ENCODE measurements around the gene ANKRD50.

Gene ANKRD50

DNA sequence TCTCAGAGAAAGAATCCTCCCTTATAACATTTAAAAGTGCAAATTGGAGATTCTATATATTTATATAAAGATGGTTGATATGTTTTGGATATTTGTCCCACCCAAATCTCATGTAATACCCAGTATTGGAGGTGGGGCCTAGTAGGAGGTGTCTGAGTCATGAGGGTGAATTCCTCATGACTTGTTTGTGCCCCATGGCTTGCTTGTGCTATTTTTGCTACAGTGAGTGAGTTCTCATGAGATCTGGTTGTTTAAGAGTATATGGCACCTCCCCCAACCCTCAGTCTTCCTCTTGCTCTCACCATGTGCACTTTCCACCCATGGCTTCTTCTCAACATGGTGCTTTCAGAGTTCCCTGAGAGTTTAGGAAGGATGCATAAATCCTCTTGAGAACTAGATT is 9.5 kb upstream of the ANKRD50 start:
- no peak overlapping the region for H3K27ac Mint-ChIP-seq
- H3K36me3 Mint-ChIP-seq (ENCODE audit: low read depth), result no peaks in the 10 kb centered on the region
- no peaks in the 10 kb centered on the region for H3K4me1 Mint-ChIP-seq (ENCODE audit: low read depth)
- DNase-seq (ENCODE audit: low spot score), result no peak
- H3K4me3 Mint-ChIP-seq, result no peak overlapping the region
- no peaks in the 10 kb centered on the region for H3K9me3 Mint-ChIP-seq
- H3K27me3 Mint-ChIP-seq (ENCODE audit: low read depth), result peaks cover 2% of the 10 kb centered on the region

DNA sequence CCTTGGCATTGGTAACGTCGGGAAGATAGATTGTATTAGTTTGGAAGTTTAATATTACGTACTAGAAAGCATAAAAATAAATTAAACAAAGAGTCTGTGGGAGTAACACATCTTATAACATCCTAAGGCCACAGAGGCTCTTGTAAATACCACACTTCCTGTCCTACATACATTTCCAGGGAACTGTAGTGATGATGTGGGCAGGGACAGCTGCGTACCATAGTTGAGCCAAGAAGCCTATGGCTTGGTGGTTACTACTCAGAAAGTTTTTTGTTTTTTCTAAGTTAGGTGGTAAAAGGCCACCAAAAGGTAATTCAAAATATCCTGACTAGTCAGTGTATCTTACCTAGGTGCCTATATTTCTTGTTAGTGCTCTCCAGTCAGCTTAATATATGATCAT is 4.6 kb upstream of the ANKRD50 start:
- Mint-ChIP-seq H3K4me3 (no peak overlapping the region), H3K27ac (no peak overlapping the region), H3K27me3 (ENCODE audit: low read depth) (peaks cover 10% of the 10 kb centered on the region), H3K9me3 (no peaks in the 10 kb centered on the region), H3K4me1 (ENCODE audit: low read depth) (peaks cover 6% of the 10 kb centered on the region), H3K36me3 (ENCODE audit: low read depth) (no peaks in the 10 kb centered on the region)
- DNase-seq (ENCODE audit: low spot score), result no peak

DNA sequence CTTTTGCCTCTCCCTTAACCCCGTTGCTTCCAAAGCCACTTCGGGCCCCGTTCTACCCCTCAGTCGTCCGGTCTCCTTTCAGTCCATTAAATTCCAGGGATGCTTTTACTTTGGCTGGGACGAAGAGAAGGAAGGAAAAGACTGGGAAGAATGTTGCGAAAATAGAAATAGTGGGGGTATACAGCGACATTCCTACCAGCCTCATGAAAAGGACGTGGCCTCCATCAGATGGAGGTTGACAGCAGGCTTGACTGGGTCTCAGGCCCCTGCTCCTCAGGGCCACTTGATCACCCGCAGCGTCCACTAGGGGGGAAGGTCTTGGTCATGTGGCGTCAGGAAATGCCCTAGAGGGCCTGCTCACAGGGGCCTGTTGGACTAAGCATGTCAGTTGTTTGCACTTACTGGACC is 657 bp upstream of the ANKRD50 start:
- H3K36me3 Mint-ChIP-seq (ENCODE audit: low read depth), result no peaks in the 10 kb centered on the region
- no peaks in the 10 kb centered on the region for H3K9me3 Mint-ChIP-seq
- H3K27ac Mint-ChIP-seq, result peak overlapping the region; percentile 12
- DNase-seq (ENCODE audit: low spot score), result peak; percentile 6
- peaks cover 12% of the 10 kb centered on the region for H3K27me3 Mint-ChIP-seq (ENCODE audit: low read depth)
- H3K4me3 Mint-ChIP-seq, result peak overlapping the region; percentile 86
- peaks cover 6% of the 10 kb centered on the region for H3K4me1 Mint-ChIP-seq (ENCODE audit: low read depth)

DNA sequence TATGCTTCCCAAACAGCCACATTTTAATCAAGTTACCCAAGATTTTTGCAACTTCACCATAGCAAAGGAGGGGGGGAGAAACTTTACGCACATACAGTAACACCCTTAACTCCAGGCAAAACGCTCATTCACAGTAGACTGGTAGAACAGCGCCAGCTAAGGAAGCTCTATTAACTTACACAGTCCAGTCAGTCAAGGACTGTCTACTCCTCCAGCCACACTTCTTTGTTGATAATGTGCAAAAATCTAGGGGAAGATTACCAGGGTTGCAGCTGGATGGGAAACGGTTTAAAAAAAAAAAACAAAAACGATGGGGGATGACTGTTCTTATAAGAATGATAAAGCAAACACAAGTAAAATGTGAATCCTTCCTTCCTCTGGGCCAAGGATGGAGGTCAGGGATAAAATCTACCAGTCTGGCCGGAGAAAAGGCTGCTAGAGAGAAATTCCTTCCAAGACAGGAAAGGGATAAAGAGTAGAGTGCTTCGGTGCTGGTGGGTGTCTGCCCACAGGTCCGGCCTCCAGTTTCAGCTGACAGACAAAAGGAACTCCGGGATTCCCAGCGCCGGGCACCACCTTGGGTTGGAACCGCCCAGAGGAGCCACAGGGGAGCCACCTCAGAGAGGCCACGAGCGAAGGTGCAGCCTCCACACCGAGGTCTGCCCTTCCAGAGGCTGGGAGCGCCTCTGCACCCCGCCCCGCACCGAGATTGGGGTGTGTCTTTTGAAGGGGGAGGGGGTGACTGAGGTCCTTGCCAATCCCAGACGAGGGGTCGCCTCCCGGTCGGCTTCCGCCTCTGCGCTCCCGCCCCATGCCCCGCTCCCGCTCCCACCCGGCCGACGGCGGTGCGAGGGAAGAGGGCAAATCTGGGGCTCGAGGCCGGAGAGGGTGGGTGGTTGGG is 811 bp downstream of the ANKRD50 start:
- Mint-ChIP-seq H3K27me3 (ENCODE audit: low read depth) (peaks cover 14% of the 10 kb centered on the region), H3K4me3 (no peak overlapping the region), H3K27ac (no peak overlapping the region), H3K36me3 (ENCODE audit: low read depth) (no peaks in the 10 kb centered on the region), H3K9me3 (no peaks in the 10 kb centered on the region), H3K4me1 (ENCODE audit: low read depth) (peaks cover 5% of the 10 kb centered on the region)
- peak; percentile 5 for DNase-seq (ENCODE audit: low spot score)

DNA sequence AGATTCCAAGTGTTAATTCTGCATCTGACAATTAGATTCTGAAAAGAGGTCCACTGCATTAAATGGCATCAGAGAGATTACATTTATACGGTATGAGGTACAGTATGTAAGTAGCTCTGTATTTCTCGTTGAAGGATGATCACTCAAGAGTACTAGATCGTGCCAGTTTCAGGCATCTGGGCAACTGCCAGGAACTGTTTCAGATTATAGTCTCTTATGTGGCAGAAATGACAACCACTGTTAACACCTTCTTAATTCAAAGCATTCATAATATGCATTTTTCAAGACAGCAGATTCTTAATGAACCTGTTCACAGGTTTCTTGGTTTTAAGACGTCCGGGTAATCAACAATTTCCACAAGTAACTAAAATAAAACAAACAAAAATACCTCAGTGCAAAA is 1.6 kb downstream of the ANKRD50 start:
- peaks cover 14% of the 10 kb centered on the region for H3K27me3 Mint-ChIP-seq (ENCODE audit: low read depth)
- no peak overlapping the region for H3K27ac Mint-ChIP-seq
- peaks cover 5% of the 10 kb centered on the region for H3K4me1 Mint-ChIP-seq (ENCODE audit: low read depth)
- DNase-seq (ENCODE audit: low spot score), result no peak
- no peaks in the 10 kb centered on the region for H3K9me3 Mint-ChIP-seq
- no peaks in the 10 kb centered on the region for H3K36me3 Mint-ChIP-seq (ENCODE audit: low read depth)
- no peak overlapping the region for H3K4me3 Mint-ChIP-seq

DNA sequence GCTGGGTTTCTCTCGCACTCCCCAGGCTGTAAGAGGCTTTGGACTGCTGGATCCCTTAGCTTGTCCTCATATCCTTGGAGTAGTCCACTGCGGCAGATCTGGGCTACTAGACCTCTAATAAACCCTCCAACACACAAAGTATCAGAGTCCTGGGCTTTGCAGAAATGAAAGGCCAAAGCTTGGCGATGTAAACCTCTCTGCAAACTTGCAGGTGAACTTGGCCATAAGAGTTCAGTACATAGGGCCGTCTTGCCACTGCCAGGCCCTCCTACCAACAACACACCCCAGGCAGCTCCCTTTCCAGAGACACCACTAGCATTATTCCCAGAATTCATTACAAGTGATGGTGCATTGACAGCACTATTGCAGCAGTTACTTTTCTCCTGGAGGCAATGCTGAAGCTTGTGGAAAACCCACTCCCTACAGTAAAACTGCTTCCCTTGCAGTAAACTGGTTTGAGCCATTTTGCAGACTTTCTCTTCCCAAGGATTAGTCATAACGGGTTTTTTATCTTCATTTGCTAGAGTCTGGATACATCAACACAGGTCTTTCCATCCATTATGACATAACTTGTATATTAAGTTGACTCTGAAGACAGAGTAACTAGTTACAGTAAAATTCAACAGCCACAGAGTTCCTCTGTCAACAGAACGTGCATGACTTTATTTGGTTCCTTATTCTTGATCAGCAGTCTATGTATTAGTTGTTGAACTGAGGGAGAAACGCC is 2.4 kb downstream of the ANKRD50 start:
- Mint-ChIP-seq H3K4me3 (no peak overlapping the region), H3K27me3 (ENCODE audit: low read depth) (peaks cover 14% of the 10 kb centered on the region), H3K27ac (no peak overlapping the region), H3K4me1 (ENCODE audit: low read depth) (peaks cover 5% of the 10 kb centered on the region), H3K36me3 (ENCODE audit: low read depth) (no peaks in the 10 kb centered on the region), H3K9me3 (no peaks in the 10 kb centered on the region)
- DNase-seq (ENCODE audit: low spot score), result no peak

DNA sequence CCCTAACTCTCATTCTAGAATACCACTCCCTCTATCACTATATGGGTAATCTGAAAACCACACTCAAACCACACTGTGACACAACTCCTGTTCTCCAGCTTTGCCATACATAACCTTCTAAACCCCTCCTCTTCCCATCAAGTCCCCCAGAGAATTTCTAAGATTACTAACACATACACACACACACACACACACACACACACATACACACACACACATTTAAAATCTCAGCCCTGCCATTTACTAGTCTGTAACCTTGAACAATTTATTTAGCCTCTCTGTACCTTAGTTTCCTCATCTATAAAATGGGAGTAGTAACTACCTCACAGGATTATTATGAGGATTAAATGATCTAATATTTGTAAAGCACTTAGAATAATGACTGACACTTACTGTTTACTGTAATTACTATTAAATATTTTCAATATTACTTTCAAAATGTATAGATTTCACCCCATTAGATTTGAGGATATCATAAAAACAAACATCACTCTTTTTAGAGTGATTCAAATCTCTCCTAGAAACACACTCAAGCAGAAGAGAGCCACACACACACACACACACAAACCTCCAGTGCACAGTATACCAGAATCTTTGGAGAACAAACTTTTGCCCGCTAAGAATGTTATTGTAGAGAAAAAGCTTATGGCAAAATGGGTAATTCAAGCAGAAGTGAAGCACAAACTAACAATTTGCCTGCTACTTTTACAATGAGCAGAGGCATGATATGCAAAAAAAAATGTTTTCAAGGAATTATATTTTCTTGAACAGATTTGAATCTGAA is 3.8 kb downstream of the ANKRD50 start:
- Mint-ChIP-seq H3K27me3 (ENCODE audit: low read depth) (peaks cover 14% of the 10 kb centered on the region), H3K4me1 (ENCODE audit: low read depth) (peaks cover 5% of the 10 kb centered on the region), H3K9me3 (no peaks in the 10 kb centered on the region), H3K4me3 (no peak overlapping the region), H3K27ac (no peak overlapping the region), H3K36me3 (ENCODE audit: low read depth) (no peaks in the 10 kb centered on the region)
- no peak for DNase-seq (ENCODE audit: low spot score)

DNA sequence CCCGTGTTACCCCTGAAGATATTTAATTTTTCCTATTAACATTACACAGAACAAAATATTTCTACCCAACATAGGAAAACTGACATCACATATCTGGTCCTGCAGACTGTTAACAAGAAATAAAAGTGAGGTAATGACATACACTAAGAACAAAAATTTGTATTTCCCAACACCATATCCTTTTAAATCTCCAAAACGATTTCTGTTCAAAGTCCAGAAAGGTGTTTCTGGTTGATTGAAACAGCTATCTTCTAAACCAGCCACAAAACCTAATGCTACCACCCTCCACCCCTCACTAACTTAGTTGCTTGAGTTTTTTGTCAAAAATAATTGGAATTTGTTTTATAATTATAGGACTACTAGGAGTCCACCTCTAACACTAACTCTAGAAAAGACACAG is 7.1 kb downstream of the ANKRD50 start:
- Mint-ChIP-seq H3K9me3 (no peaks in the 10 kb centered on the region), H3K4me3 (no peak overlapping the region), H3K4me1 (ENCODE audit: low read depth) (no peaks in the 10 kb centered on the region), H3K27ac (no peak overlapping the region), H3K36me3 (ENCODE audit: low read depth) (no peaks in the 10 kb centered on the region), H3K27me3 (ENCODE audit: low read depth) (peaks cover 10% of the 10 kb centered on the region)
- DNase-seq (ENCODE audit: low spot score), result no peak

DNA sequence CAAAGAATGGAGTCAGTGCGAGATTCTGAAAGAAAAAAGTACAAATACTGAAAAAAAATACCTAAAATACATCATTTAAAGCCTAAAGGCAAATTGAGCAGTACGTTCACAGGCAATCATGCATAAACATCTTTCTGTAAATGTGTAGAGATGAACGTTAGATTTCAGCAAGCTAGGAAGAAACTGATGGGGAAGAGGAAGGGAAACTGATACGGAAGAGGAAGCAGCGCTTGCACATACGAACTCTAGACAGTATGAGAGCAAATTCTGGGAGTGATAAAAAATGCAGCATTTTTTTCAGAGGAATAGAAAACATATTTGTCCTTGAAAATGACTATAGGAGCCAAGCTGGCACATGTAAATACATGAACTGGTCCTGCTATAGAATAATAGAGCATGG is 9.4 kb downstream of the ANKRD50 start:
- H3K4me1 Mint-ChIP-seq (ENCODE audit: low read depth), result no peaks in the 10 kb centered on the region
- H3K9me3 Mint-ChIP-seq, result no peaks in the 10 kb centered on the region
- no peaks in the 10 kb centered on the region for H3K36me3 Mint-ChIP-seq (ENCODE audit: low read depth)
- H3K27me3 Mint-ChIP-seq (ENCODE audit: low read depth), result peaks cover 7% of the 10 kb centered on the region
- no peak overlapping the region for H3K4me3 Mint-ChIP-seq
- H3K27ac Mint-ChIP-seq, result no peak overlapping the region
- DNase-seq (ENCODE audit: low spot score), result no peak

DNA sequence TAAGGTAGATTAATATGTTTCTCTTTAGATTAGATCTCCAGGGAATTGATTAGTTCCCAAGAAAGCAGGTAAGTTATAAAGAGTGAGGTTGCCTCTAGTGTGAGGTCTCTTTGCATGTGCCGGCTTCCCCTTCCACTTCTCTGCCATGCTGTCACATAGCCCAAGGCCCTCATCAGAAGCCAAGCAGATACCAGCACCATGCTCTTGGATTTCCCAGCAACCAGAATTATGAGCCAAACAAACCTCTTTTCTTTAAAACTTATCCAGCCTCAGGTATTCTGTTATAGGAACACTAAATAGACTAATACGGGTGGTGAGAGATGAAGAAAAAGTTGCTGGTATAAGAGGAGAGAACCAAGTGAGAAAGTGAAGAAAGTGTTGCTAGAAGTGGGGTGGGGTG is 15.1 kb downstream of the ANKRD50 start:
- no peaks in the 10 kb centered on the region for H3K4me1 Mint-ChIP-seq (ENCODE audit: low read depth)
- H3K4me3 Mint-ChIP-seq, result no peak overlapping the region
- DNase-seq (ENCODE audit: low spot score), result no peak
- no peaks in the 10 kb centered on the region for H3K9me3 Mint-ChIP-seq
- no peaks in the 10 kb centered on the region for H3K36me3 Mint-ChIP-seq (ENCODE audit: low read depth)
- H3K27ac Mint-ChIP-seq, result no peak overlapping the region
- no peaks in the 10 kb centered on the region for H3K27me3 Mint-ChIP-seq (ENCODE audit: low read depth)

DNA sequence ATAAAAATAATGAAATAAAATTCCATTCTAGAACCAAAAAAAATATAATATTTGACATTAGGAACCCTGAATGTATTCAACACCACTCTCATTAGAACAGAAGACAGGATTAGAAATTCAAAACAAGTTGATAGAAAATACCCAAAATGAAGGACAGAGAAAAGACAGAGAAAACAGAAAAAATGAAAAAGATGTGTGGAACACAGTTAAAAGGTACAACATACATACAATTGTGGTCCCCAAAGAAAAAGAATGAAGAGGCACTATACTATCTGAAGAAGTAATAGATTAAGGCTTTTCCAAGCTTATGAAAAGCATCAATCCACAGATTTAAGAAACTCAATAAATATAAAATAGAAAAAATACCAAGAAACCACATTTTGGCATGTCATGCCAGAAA is 16.4 kb downstream of the ANKRD50 start:
- no peak for DNase-seq (ENCODE audit: low spot score)
- H3K27me3 Mint-ChIP-seq (ENCODE audit: low read depth), result no peaks in the 10 kb centered on the region
- no peaks in the 10 kb centered on the region for H3K36me3 Mint-ChIP-seq (ENCODE audit: low read depth)
- no peaks in the 10 kb centered on the region for H3K9me3 Mint-ChIP-seq
- no peak overlapping the region for H3K4me3 Mint-ChIP-seq
- H3K4me1 Mint-ChIP-seq (ENCODE audit: low read depth), result no peaks in the 10 kb centered on the region
- no peak overlapping the region for H3K27ac Mint-ChIP-seq

DNA sequence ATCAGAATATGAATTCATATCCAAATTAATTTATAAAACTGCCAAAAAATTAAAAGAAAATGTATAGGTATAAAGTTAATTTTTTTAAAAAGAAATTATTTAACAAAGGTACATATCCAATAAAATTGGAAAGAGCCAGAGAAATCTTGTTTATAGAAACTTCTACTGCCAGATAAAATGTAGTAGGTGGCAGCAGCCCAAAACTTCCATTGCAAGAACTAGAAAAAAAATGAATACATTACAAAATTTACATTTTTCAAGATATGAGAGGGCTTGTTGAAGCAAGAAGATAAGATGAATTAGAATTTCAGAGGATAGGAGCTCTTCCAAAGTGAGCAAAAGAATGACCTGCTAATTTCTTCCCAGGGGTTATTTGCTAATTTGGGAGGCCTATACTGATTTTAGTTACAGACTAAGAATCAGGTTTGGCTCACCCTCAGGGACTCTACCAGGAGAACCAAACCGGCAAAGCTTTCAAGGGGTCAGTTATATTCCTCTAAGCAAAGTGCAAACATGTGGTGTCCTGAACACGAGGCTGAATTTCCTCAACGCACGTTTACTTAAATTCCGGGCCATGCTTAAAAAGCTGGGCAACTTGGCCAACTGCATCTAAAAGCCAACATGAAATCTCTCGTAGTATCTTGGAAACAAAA is 17.5 kb downstream of the ANKRD50 start:
- Mint-ChIP-seq H3K36me3 (ENCODE audit: low read depth) (no peaks in the 10 kb centered on the region), H3K4me3 (no peak overlapping the region), H3K27me3 (ENCODE audit: low read depth) (no peaks in the 10 kb centered on the region), H3K4me1 (ENCODE audit: low read depth) (no peaks in the 10 kb centered on the region), H3K27ac (no peak overlapping the region), H3K9me3 (no peaks in the 10 kb centered on the region)
- no peak for DNase-seq (ENCODE audit: low spot score)

DNA sequence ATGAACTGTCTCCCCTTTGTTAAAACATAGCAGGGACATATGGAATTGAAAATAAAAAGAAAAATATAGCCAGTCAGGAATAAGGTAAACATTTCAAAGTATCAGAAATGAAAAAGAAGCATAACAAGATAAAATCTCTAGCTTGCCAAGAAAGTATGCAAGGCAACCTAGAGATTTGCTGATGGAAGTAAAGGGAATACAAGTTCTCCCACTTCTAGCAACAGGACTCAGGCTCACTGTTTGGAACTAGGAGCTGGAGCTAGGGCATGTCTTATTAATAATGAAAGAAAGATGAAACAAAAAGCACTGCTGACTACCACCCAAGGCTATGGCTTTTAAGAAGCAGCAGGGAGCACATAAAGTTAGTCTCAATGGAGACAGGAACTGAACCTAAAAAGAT is 18.2 kb downstream of the ANKRD50 start:
- DNase-seq (ENCODE audit: low spot score), result no peak
- no peaks in the 10 kb centered on the region for H3K36me3 Mint-ChIP-seq (ENCODE audit: low read depth)
- no peaks in the 10 kb centered on the region for H3K9me3 Mint-ChIP-seq
- H3K27ac Mint-ChIP-seq, result no peak overlapping the region
- no peaks in the 10 kb centered on the region for H3K27me3 Mint-ChIP-seq (ENCODE audit: low read depth)
- H3K4me1 Mint-ChIP-seq (ENCODE audit: low read depth), result no peaks in the 10 kb centered on the region
- H3K4me3 Mint-ChIP-seq, result no peak overlapping the region

Data from T-helper 2 cell treated with Interferon-gamma antibody and Interleukin-4, amounts not matched to agents 5 μg/mL and 100 μg/mL, for 36 hours (primary cell).